NCI-H510A treated with DMSO at 0.1 percent for 48 hours (cell line): Measurements from ENCODE around the gene CYP20A1.
A peak's percentile ranks its signal among the peaks of the same experiment; 100 is the strongest.
"Not testable (repeated sequence)": the region's sequence is repeated elsewhere in the genome, so short reads cannot be mapped to it uniquely, and the experiment has no call there.

Experiments used
- DNase-seq: peaks from one replicate; lab custom pipeline; 2025; lab: John Stamatoyannopoulos, UW

Gene CYP20A1

GRCh38 chr2:203238704-203239526 lies at the start of gene CYP20A1:
Gene CYP20A1, plus strand, starts transcription at chr2:203239018. Its CDS starts 45 bp downstream, at chr2:203239063.
- peak; percentile 96 for DNase-seq

- not testable (repeated sequence) for DNase-seq
These were observed 48.3 kb upstream of the CYP20A1 start for GRCh38 chr2:203190547-203190946.

DNA sequence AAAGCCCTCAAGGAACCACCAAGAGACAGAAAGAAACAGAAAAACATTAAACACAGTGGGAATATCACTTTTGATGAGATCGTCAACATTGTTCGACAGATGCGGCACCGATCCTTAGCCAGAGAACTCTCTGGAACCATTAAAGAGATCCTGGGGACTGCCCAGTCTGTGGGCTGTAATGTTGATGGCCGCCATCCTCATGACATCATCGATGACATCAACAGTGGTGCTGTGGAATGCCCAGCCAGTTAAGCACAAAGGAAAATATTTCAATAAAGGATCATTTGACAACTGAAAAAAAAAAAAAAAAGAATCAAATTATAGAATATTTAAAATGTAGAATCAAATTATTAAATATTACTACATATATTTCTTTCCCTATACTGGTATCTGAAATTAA lies 47.8 kb upstream of the CYP20A1 start:
- not testable (repeated sequence) for DNase-seq

- DNase-seq, result no peak
These were observed 46.9 kb upstream of the CYP20A1 start for GRCh38 chr2:203191961-203192360.

DNA sequence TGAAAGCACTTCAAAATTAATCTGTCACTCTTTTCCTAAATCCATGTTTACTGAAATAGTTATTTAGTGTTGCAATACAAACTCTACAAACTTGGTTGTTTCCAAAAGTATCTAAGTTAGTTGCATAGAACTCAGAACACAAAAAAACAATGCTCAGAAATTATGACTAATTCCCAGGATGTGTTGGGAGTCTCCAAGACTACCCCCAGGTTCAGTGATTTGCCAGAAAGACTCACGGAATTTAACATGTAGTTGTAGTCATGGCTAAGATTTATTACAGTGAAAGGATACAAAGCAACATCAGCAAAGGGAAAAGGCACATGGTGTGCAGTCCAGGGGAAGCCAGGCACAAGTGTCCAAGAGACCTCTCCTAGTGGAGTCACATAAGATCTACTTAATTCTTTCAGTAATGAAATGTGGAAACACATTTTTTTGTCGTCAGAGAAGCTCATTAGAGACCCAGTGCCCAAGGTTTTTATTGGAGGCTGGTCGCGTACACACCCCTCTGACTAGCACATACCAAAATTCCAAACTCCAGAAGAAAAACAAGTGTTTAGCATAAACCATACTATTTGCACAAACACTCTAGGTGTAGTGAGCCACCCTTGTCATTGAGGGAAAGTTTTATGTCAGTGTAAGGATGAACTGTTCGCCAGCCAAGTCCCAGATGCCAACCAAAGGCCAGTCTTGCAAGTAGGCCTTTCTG lies 43.3 kb upstream of the CYP20A1 start:
- DNase-seq, result no peak

DNA sequence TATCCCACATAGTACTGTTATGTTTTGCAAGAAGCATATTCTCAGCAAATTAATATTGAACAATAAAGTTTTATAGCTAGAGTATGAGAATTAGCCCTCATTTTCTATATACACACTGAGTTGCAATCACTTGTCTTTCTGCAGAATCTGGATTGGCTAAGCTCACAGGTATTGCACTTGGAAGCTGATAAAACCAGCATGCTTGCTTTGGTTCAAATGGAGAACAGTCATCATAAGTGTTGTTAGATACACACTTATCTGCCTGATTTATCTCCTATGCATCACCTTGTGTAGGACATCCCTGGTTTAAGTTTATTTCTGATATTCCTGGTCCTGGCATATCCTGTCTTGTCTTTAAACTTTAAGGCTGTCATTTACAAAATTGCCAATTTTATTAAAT lies 38.0 kb upstream of the CYP20A1 start:
- no peak for DNase-seq

DNA sequence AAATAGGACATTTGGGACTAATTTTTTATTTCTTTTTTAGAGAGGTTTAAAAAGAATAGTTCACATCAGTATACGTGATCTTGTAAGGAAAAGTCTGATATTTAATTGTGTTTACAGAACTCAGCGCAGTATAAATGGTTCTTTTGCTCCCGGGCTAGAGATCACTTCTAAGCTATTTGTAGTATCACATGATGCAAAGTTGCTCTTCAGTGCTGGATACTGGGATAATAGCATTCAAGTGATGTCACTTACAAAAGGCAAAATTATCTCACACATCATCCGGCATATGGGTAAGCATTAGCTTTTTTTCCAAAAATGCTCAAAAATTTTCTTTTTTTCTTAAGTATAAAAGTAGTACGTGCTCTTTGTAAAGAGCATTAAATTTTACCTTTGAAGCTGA lies 37.4 kb upstream of the CYP20A1 start:
- no peak for DNase-seq

- no peak for DNase-seq
These were observed 29.3 kb upstream of the CYP20A1 start for GRCh38 chr2:203209538-203209937.

- peak; percentile 21 for DNase-seq
These were observed 13.3 kb upstream of the CYP20A1 start for GRCh38 chr2:203225423-203226039.

DNA sequence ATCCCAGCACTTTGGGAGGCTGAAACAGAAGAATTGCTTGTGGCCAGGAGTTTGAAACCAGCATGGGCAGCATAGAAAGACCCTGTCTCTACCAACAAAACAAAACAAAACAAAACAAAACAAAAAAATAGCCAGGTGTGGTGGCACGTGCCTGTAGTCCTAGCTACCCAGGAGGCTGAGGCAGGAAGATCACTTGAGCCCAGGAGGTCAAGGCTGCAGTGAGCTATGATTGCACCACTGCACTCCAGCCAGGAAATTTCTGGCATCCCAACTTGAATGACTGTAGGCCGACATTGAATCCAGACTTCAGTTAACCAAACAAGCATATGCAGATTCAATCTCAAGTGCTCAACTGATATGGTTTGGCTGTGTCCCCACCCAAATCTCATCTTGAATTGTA lies 9.1 kb upstream of the CYP20A1 start:
- DNase-seq, result not testable (repeated sequence)

GRCh38 chr2:203237346-203238238 lies 1.2 kb upstream of the CYP20A1 start:
- DNase-seq, result no peak

DNA sequence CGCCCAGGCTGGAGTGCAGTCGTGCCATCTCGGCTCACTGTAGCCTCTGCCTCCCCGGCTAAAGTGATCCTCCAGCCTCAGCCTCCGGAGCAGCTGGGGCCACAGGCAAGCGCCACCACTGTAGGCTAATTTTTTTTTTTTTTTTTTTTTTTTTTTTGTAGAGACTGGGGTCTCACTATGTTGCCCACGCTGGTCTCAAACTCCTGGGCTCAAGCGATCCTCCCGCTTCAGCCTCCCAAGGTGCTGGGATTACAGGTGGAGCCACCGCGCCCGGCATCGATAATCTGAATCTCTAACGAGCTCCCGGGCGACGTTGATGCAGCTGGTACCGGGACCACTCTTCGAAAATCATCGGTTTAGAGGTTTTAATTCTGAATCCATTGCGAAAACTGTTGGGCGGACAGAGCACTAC lies 520 bp upstream of the CYP20A1 start:
- DNase-seq, result no peak

DNA sequence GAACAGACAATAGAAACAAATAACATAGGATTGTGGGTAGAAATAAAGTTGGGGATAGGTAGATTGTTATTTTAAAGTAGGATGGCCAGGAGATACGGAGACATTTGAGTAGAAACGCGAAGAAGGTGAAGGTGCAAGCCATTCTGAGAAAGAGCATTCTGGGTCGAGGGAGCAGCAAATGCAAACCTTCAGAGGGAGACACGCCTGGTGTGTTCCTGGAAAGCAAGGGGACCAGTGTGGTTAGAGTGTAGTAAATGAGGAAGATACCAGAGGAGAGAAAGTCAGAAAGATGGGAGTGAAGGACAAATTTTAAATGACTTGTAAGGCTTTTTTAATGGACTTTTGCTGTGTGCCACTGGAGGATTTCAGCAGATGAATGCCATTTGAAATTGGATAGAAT lies 1.7 kb downstream of the CYP20A1 start:
- no peak for DNase-seq

- no peak for DNase-seq
These were observed 3.7 kb downstream of the CYP20A1 start for GRCh38 chr2:203242518-203242917.

DNA sequence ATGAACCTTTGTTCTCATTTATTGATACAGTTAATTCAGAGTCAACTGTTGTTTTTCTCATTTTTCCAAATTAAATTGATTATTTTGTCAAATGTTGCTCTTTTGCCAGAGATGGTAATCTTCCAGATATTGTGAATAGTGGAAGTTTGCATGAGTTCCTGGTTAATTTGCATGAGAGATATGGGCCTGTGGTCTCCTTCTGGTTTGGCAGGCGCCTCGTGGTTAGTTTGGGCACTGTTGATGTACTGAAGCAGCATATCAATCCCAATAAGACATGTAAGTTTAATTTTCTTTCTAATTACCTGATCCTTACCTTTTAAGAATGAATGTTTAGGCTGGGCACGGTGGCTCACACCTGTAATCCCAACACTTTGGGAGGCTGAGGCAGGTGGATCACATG lies 7.8 kb downstream of the CYP20A1 start:
- no peak for DNase-seq

DNA sequence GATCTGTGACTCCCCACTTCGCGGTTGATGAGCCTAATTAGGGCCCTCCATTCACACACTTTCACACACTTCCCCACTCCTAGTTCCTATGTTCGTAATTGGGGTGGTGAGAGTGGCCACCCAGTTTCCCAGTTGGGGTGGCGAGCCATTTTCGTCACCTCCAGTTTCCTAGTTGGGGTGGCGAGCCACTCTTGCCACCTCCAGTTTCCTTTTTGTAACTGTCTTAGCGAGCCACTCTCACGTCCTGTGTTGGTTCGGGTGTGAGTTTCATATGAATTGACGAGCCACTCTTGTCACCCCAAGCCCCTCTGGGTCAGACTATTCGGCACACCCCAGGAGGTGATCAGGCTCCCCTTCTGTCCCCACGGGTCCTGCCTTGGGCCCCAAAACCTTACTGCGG lies 14.0 kb downstream of the CYP20A1 start:
- no peak for DNase-seq

- DNase-seq, result not testable (repeated sequence)
These were observed 14.7 kb downstream of the CYP20A1 start for GRCh38 chr2:203253422-203254095.

DNA sequence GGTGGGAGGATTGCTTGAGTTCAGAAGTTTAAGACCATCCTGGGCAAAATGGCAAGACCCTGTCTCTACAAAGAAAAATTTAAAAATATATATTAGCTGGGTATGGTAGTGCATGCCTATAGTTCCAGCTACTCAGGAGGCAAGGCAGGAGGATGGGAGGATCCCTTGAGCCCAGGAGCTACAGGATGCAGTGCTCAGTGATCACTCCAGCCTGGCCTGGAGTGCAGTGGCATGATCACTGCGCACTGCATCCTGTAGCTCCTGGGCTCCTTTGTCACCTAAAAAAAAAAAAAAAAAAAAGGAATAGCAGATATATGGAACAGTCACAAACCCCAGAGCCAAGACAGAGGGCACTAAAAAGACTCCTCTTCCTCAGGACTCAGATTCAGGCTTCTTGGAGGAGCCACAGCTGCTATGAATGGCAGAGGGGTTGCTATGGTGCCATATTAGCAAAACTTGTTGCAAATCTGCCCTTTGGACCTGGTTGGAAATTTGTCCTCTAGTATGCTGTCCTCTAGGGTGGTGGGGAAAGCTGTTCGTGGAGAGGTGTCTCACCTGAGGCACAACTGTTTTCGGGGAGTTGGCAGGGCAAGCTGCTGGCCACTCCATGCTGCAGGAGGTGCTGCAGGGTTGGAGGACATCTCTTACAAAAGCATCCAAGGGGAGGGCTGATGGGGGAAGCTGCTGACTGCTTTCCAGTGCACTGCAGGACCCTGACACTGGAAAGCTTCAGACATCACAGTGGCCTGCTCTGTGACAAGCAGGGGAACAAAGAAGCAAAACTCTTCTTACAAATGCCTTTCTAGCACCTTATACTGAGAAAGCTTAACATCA lies 22.7 kb downstream of the CYP20A1 start:
- no peak for DNase-seq

DNA sequence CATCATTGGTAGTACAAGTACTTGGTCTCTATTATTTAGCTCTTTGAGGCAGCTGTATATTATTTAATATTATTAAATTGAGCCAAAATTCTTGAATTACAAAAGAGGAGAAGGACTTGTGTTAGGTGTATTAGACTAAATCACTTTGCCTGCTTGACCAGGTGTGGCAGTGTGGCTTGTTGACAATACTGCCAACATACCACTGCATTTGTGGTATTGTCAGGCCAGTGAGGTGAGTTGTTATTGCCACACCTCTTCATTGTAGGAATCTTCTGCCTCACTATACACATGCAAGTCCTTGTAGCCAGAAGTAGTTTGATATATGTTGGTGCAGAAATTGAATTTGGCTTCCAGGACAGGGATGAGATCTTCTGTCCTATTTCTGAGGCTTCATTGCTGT lies 40.5 kb downstream of the CYP20A1 start:
- DNase-seq, result no peak

- DNase-seq, result no peak
These were observed 41.7 kb downstream of the CYP20A1 start for GRCh38 chr2:203280428-203281064.
